Activated T-helper 17 cell treated with anti-CD3 and anti-CD28 coated beads, Interleukin-2, amount 50 U/mL, for 72 hours (primary cell): Measurements from ENCODE around the gene HHEX. TPM values are rescaled to one million over a fixed set of nuclear protein-coding genes. Genes with fewer than 3 reads are reported as not detected.
"Not testable (repeated sequence)": the region's sequence is repeated elsewhere in the genome, so short reads cannot be mapped to it uniquely, and the experiment has no call there.

Experiments used
- ATAC-seq: fragments of 150-1000 bp; cut with Tn5 transposase; replicated peaks from 2 replicates; pipeline ENCODE4 v1.10.0; 2021; ENCODE audit warnings: mild to moderate bottlenecking, moderate library complexity
- H3K27ac Mint-ChIP-seq: one replicate; pipeline ENCODE4 v1.8.0; 2022; ENCODE audit warnings: mixed read lengths
- H3K27me3 Mint-ChIP-seq: one replicate; pipeline ENCODE4 v1.8.0; 2022; ENCODE audit warnings: mixed read lengths
- H3K36me3 Mint-ChIP-seq: one replicate; pipeline ENCODE4 v1.8.0; 2022; ENCODE audit warnings: low read depth, mild to moderate bottlenecking, mixed read lengths
- H3K4me1 Mint-ChIP-seq: one replicate; pipeline ENCODE4 v1.8.0; 2022; ENCODE audit warnings: mixed read lengths
- H3K4me3 Mint-ChIP-seq: one replicate; pipeline ENCODE4 v1.8.0; 2022; ENCODE audit warnings: mild to moderate bottlenecking, mixed read lengths
- H3K9me3 Mint-ChIP-seq: one replicate; pipeline ENCODE4 v1.8.0; 2022; ENCODE audit warnings: mixed read lengths
- total RNA-seq, 2 donors: library from RNA; stranded (reverse); gene quantifications; one replicate each; pipeline ENCODE4 v1.2.3, GENCODE V29; 2022

The HHEX gene
- total RNA-seq, 2 donors from 2014 or later, result 0.53 to 1.9 TPM

GRCh38 chr10:92735938-92736337, 46.2 kb downstream of the HHEX start:
- H3K4me3 Mint-ChIP-seq, result no peak overlapping the region
- H3K4me1 Mint-ChIP-seq, result no peaks in the 10 kb centered on the region
- H3K36me3 Mint-ChIP-seq, result no peaks in the 10 kb centered on the region
- no peak overlapping the region for H3K27ac Mint-ChIP-seq
- H3K9me3 Mint-ChIP-seq, result no peaks in the 10 kb centered on the region
- peaks cover 13% of the 10 kb centered on the region for H3K27me3 Mint-ChIP-seq
- no peak for ATAC-seq

GRCh38 chr10:92737484-92737883, 47.7 kb downstream of the HHEX start:
- Mint-ChIP-seq H3K4me3 (no peak overlapping the region), H3K9me3 (no peaks in the 10 kb centered on the region), H3K27ac (no peak overlapping the region), H3K4me1 (no peaks in the 10 kb centered on the region), H3K36me3 (no peaks in the 10 kb centered on the region), H3K27me3 (peaks cover 16% of the 10 kb centered on the region)
- ATAC-seq, result no peak

DNA sequence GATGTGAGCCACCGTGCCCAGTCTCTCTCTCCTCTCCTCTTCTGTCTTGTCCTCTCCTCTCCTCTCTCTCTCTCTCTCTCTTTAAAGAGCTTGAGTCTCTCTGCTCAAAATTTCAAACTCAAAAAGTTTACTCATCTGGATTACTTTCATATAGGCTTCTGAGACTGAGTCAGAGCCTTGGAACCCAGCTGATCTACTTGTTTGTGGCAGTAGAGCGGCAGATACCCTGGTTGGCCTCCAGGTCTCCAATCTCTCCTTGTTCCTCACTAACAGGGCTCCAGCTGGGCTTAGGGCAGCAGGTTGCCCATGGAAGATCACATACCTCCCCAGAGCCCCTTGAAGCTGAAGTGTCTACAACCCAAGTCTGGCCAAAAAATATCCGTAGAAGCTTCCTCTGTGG, 51.0 kb downstream of the HHEX start:
- Mint-ChIP-seq H3K27ac (no peak overlapping the region), H3K9me3 (no peaks in the 10 kb centered on the region), H3K4me1 (no peaks in the 10 kb centered on the region), H3K36me3 (no peaks in the 10 kb centered on the region), H3K27me3 (peaks cover 16% of the 10 kb centered on the region), H3K4me3 (no peak overlapping the region)
- no peak for ATAC-seq

DNA sequence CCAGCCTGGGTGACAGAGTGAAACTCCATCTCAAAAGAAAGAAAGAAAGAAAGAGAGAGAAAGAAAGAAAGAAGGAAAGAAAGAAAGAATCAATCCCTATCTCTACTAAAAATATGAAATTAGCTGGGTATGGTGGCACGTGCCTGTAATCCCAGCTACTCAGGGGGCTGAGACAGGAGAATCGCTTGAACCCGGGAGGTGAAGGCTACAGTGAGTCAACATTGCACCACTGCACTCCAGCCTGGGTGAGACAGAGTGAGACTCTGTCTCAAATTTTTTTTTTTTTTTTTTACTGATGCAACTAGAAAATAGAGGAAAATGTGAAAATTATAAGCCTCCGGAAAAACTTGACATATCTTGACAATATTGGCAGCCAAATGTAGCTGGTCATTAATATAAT, 52.0 kb downstream of the HHEX start:
- H3K27me3 Mint-ChIP-seq, result peaks cover 16% of the 10 kb centered on the region

GRCh38 chr10:92742331-92743228, 52.8 kb downstream of the HHEX start:
- peaks cover 16% of the 10 kb centered on the region for H3K27me3 Mint-ChIP-seq
- no peak overlapping the region for H3K4me3 Mint-ChIP-seq
- ATAC-seq, result no peak
- no peaks in the 10 kb centered on the region for H3K36me3 Mint-ChIP-seq
- no peaks in the 10 kb centered on the region for H3K9me3 Mint-ChIP-seq
- H3K27ac Mint-ChIP-seq, result no peak overlapping the region
- H3K4me1 Mint-ChIP-seq, result peaks cover 3% of the 10 kb centered on the region

More for the DNA sequence above, 52.0 kb downstream of the HHEX start:
- H3K4me1 Mint-ChIP-seq, H3K36me3 Mint-ChIP-seq, H3K4me3 Mint-ChIP-seq, H3K9me3 Mint-ChIP-seq, ATAC-seq, H3K27ac Mint-ChIP-seq: not testable (repeated sequence)

Other genes starting within 250 kb of the HHEX start
- gene IDE, start 115.9 kb upstream of the HHEX start, total RNA-seq, result 10 to 100 TPM; 13.4 to 33.6 TPM
- gene KIF11, start 96.8 kb upstream of the HHEX start, total RNA-seq, result 10 to 100 TPM; 54.2 to 64.1 TPM
- 10 to 100 TPM in 1 of 2 donors, 1 to 10 TPM in 1; 9.8 to 12.1 TPM for gene EXOC6, start 158.6 kb downstream of the HHEX start, total RNA-seq